Parathyroid adenoma (tissue), 2 donors: ENCODE data around the gene SFI1.

Experiments used
- H2AFZ ChIP-seq: fragments of 300-600 bp; sonication (generic); one replicate; pipeline ENCODE4 v1.7.0; 2017; ENCODE audit warnings: antibody characterized with exemption, mild to moderate bottlenecking
- H3K27ac ChIP-seq: fragments of 300-600 bp; sonication (generic); one replicate; pipeline ENCODE4 v1.7.0; 2017
- H3K27me3 ChIP-seq: fragments of 300-600 bp; sonication (generic); one replicate; pipeline ENCODE4 v1.7.0; 2017; ENCODE audit warnings: low read length; ENCODE audit not compliant: control insufficient read depth, insufficient read depth
- H3K36me3 ChIP-seq: fragments of 300-600 bp; sonication (generic); one replicate; pipeline ENCODE4 v1.7.0; 2017; ENCODE audit warnings: low read length; ENCODE audit not compliant: control insufficient read depth, insufficient read depth
- H3K4me1 ChIP-seq: fragments of 300-600 bp; sonication (generic); one replicate; pipeline ENCODE4 v1.7.0; 2017; ENCODE audit warnings: control low read depth
- H3K4me2 ChIP-seq: fragments of 300-600 bp; sonication (generic); one replicate; pipeline ENCODE4 v1.7.0; 2017; ENCODE audit warnings: low read length
- H3K4me3 ChIP-seq: fragments of 300-600 bp; sonication (generic); one replicate; pipeline ENCODE4 v1.7.0; 2017; ENCODE audit warnings: low read depth, low read length
- H3K79me2 ChIP-seq: fragments of 300-600 bp; sonication (generic); one replicate; pipeline ENCODE4 v1.7.0; 2017; ENCODE audit warnings: control low read depth
- H3K9ac ChIP-seq: fragments of 300-600 bp; sonication (generic); one replicate; pipeline ENCODE4 v1.7.0; 2017; ENCODE audit warnings: mild to moderate bottlenecking
- H3K9me3 ChIP-seq: fragments of 300-600 bp; sonication (generic); one replicate; pipeline ENCODE4 v1.7.0; 2017; ENCODE audit warnings: low read length; ENCODE audit not compliant: control insufficient read depth
- TF ChIP-seq, protein P1 (sequence below): fragments of 300-600 bp; sonication (generic); IDR thresholded peaks from one replicate; pipeline ENCODE4 v1.7.0; 2017; ENCODE audit warnings: antibody characterized with exemption, mild to moderate bottlenecking
- donor health status: primary hyperparathyroidism.

The SFI1 gene

DNA sequence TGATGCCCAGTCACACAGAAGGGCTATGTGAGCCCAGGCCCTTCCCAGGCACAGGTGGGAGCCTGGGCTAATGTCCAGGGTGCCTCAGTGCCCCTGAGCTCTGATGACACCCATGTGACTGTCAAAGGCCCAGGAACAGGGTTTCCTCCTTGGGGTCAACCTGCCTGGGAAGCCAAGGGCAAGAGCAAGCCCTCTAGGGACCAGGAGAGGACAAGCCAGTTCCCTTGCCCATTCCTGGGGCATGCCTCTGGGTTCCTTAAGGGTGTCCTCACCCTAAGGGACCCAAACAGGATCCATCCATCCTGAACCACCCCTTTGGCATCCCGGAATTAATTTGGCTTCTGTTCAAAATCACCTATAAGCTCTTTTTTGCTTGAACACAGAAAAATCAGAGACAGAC lies 126.6 kb downstream of the SFI1 start:
- Histone ChIP-seq H3K4me3 (no peak overlapping the region), H3K27me3 (no peaks in the 10 kb centered on the region), H3K79me2 (no peaks in the 10 kb centered on the region), H3K4me1 (peaks cover 5% of the 10 kb centered on the region), H3K9me3 (no peaks in the 10 kb centered on the region), H3K36me3 (no peaks in the 10 kb centered on the region), H2AFZ (no peak overlapping the region), H3K9ac (no peak overlapping the region), H3K4me2 (no peak overlapping the region), H3K27ac (no peak overlapping the region)
- TF ChIP-seq, protein P1, sequence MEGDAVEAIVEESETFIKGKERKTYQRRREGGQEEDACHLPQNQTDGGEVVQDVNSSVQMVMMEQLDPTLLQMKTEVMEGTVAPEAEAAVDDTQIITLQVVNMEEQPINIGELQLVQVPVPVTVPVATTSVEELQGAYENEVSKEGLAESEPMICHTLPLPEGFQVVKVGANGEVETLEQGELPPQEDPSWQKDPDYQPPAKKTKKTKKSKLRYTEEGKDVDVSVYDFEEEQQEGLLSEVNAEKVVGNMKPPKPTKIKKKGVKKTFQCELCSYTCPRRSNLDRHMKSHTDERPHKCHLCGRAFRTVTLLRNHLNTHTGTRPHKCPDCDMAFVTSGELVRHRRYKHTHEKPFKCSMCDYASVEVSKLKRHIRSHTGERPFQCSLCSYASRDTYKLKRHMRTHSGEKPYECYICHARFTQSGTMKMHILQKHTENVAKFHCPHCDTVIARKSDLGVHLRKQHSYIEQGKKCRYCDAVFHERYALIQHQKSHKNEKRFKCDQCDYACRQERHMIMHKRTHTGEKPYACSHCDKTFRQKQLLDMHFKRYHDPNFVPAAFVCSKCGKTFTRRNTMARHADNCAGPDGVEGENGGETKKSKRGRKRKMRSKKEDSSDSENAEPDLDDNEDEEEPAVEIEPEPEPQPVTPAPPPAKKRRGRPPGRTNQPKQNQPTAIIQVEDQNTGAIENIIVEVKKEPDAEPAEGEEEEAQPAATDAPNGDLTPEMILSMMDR, result no peak

DNA sequence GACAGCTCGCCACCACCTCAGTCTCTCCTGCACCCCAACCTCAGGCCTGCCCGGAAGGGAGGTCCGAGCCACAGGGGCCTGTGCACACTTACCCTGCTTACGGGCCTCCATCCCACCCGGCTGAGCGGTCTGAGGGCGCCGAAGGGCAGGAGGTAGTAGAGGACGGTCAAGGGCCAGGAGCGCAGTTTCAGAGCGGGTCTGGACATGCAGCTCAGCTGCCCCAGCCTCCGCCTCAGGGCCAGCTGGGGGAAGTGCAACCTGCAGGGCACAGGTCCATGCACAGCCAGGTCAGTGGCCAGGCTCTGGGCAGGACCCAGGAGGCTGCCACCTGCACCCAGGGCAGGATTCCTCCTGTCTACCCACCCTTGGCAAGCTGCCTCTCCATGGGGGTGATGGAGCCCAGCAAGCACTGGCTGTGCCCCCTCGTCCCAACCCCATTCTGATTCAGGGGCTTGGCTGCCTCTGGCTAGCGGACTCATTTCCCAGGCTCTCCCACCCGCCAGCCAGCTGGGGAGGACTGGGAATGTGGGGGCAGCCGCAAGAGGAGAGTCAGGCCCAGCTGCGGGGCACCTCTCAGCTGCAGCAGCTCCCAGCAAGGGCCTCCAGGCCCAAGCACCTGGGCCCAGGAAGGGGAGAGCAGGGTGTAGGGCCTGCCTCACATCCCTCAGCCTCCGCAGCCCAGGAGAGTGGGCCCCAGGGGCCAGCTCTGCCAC lies 127.4 kb downstream of the SFI1 start:
- H3K36me3 ChIP-seq, result no peaks in the 10 kb centered on the region
- TF ChIP-seq, protein P1, result no peak
- no peaks in the 10 kb centered on the region for H3K9me3 ChIP-seq
- no peak overlapping the region for H3K9ac ChIP-seq
- H3K27ac ChIP-seq, result no peak overlapping the region
- H3K27me3 ChIP-seq, result no peaks in the 10 kb centered on the region
- peaks cover 5% of the 10 kb centered on the region for H3K4me1 ChIP-seq
- H3K4me3 ChIP-seq, result no peak overlapping the region
- no peak overlapping the region for H2AFZ ChIP-seq
- no peak overlapping the region for H3K4me2 ChIP-seq
- H3K79me2 ChIP-seq, result no peaks in the 10 kb centered on the region

DNA sequence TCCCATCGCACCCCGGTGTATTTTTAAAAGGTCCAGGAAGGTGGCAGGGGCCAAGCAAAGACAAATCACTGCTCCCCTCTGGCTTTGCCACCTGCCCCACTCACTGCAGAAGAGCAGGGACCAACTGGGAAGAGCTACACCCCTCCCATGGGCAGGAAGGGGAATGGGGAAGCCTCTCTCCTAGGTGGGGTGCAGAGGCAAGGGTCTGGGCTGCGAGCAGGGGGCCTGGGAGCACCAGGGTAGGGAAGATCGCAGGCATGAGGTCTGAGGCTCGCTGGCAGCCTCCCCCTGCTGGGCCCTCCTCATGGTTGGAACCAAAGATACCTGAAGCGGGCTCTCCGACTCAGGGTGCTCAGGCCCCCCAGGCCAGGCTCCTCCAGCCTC lies 128.9 kb downstream of the SFI1 start:
- Histone ChIP-seq H3K4me3 (no peak overlapping the region), H3K27ac (no peak overlapping the region), H2AFZ (no peak overlapping the region), H3K9ac (no peak overlapping the region), H3K9me3 (no peaks in the 10 kb centered on the region), H3K79me2 (peaks cover 12% of the 10 kb centered on the region), H3K36me3 (no peaks in the 10 kb centered on the region), H3K27me3 (no peaks in the 10 kb centered on the region), H3K4me1 (peaks cover 5% of the 10 kb centered on the region), H3K4me2 (no peak overlapping the region)
- TF ChIP-seq, protein P1, result no peak

- no peaks in the 10 kb centered on the region for H3K27me3 ChIP-seq
- H3K79me2 ChIP-seq, result peaks cover 12% of the 10 kb centered on the region
- no peak overlapping the region for H3K27ac ChIP-seq
- no peak overlapping the region for H3K9ac ChIP-seq
- peaks cover 5% of the 10 kb centered on the region for H3K4me1 ChIP-seq
- no peak overlapping the region for H3K4me2 ChIP-seq
- no peaks in the 10 kb centered on the region for H3K36me3 ChIP-seq
- H3K9me3 ChIP-seq, result no peaks in the 10 kb centered on the region
- no peak overlapping the region for H3K4me3 ChIP-seq
- TF ChIP-seq, protein P1, result no peak
- H2AFZ ChIP-seq, result no peak overlapping the region
These were observed 129.5 kb downstream of the SFI1 start for GRCh38 chr22:31625661-31626426.
